Measurements from ENCODE around the gene ASB5.
A peak's percentile ranks its signal among the peaks of the same experiment; 100 is the strongest.

Gene ASB5

DNA sequence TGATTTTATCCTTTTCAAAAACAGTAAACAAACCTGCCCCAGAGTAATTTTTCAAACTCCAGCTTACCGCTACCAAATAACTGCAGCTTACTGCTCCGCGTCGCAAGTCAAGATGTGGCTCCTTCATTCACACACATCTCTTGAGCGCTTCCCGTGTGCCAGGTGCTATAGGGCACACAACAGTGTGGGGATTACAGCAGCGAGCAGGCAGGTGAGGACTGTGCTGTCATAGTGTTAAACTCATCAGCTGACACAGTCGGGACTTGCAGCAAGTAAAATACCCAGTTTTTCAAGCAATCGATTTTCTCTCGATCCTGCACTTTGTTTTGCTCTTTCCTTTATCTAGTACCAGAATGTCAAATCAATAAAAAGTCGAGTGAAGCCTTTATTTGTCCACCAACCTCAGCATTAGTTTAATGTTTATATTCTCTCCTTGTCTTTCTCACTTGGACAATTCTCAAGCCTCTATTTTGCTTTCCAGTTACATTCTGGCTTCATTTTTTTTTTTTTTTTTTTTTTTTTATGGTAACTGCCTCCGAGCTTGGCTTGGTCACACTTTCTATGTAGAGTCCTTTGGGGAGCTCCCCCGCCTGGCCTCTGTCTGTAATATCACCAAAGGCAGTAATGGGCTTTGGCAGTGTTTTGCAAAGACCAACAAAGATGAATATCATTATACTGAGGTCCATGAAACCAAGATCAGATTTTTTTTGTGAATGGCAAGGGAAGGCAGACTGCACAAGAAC is 8.3 kb upstream of the ASB5 start:
- DNase-seq = peak; percentile 16

DNA sequence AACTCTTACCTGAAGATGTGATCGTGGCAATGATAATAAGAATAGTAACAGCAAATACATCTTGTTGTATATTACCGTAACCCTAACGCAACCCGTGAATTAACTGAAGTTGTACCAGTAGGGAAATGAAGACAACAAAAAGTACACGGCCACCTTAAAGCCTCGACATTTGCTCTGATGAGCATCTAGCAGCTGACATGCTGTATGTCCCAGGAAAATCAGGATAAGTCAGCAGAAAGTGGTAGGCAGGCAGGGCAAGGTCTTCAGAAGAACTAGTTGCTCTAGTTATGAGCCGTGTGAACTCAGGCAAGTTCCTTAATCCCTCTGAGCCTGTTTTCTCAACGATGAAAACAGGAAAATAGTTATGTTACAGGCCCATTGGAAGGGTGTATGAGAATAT is 7.7 kb upstream of the ASB5 start:
- no peak for DNase-seq

DNA sequence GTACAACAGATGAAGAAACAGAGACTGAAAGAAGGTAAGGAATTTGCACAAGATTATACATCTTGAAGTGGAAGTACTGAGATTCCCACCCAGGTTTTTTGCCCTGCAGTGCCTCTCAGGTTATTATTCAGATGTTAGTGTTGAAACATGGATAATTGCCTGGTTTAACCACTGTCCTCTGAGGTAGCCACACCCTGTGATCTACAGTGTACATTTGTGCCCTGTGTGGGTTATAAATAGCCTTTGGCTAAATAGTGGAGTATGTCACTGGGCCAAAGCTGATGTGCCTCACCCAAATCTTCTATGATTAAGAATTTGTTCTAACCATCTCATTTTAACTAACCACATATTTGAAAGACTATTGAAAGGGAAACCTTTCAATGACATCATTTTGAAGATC is 5.4 kb upstream of the ASB5 start:
- no peak for DNase-seq

DNA sequence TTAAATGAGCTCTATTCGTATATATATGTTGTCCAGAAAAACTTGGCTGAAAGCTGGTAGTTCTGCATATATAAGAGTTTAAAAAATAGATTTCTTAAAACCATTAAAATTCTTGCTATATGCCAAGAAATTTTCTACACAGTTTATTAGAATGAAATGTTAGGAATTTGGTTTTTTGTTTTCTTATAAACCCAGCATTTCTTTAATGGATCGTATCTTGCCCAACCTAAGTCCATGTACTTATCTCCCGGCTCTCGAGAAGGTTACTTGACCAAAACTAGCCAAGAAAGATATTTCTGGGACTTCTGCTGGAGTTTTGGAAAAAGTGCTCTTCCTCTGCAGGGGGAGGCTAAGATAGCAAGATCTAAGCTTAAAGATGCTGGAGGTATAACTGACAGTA is 4.7 kb upstream of the ASB5 start:
- DNase-seq = no peak

DNA sequence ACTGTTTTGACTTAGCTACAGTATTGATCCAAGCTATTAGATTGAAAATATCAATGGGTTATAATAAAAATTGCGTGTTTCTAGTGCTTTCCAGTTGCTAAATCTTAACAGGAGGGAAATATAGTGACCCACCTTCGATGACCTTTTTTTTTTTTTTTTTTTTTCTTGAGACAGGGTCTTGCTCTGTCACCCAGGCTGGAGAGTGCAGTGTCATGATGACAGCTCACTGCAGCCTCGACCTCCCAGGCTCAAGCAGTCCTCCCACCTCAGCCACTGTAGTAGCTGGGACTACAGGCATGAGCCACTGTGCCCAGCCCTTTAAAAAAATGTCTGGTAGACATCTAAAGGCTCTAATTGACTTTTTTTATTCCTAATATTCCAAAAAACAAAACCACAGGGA is 3.8 kb upstream of the ASB5 start:
- DNase-seq = no peak

DNA sequence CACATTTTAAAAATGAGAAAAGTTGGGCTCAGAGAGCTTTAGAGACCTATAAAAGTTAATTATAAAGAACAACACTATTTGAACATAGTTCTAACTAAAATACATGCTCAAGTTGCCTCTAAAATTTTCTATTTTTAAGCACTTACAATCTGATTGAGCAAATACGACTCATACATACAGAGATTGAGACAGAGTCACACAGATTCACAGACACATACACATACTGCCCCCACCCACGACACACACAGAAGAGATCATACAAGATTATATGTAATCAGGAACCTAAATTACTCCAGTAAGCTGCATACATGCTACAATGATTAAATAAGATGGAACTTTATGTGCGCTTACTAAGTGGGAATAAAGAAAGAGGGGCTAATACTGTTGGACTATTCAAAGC is 2.7 kb upstream of the ASB5 start:
- DNase-seq = no peak

DNA sequence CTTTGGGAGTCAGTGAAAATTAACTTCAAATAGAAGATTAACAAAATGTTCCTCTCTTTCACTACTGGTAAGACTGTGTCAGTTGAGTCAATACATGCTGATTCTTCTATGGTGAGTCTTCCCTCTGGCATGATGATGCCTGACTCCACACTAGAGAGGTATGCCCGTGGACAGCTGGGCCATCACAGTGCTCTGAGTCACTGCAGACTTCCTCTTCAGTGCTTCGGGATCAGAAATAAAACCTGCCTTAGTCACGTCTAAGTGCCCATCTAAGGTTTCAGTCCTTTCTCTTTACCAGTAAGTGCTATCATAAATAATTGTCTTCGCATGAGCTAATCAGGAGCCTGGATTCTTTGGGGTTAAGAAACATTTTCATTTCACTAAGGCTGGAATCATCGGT is 1.6 kb upstream of the ASB5 start:
- DNase-seq = no peak

DNA sequence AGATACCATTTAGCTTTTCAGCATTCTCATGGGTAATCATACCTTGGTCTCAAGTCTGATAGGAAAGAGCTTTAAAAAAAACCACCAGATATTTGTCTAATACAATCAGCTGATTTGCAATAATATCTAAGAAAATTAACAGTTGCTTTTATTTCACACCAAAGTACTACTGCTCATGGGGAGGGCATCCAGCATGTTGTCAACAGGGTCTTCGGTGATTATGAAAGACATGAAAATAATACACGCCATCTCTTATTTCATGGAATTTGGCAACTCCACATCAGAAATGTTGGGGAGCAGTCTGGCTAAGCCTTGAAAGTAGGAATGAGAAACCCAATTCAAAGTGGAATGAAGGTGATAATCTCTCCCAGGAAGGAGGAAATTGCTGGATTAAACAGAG is 3.0 kb downstream of the ASB5 start:
- DNase-seq = no peak

DNA sequence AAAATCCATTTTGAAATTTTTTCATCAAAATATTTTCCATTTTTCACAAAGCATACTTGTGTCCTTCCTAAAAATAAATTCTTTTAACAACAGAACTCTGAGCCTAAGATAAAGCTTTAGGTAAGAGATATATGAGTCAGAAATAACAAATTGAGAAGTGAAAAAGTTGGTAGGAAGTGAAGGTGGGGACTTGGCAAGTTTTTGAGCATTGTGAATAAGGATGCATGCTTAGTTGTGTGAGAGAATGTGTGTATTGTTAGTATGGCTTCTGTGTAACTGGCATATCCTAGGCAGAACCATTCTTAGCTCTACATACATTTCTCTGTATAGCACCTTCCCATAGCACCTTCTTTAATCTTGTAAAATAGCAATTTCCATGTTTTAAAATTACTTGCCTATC is 6.8 kb downstream of the ASB5 start:
- no peak for DNase-seq

DNA sequence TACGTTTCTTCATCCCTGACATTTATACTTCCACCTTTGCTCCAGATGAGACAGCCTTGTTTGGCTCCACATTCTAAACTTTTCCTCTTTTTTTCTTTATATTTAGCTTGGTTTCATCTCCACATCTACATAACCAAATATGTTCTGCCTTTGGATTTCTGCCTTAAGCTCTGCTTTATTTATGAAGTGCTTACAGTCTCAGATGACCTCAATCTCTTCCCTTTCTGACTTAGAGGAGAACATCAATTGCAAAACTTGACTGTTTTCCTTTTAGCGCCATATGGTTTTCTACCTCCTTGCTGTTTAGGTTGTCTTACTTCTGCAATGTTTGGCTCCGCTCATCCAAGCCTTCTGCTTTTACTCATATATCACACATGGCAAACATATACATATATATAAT is 7.5 kb downstream of the ASB5 start:
- no peak for DNase-seq

DNA sequence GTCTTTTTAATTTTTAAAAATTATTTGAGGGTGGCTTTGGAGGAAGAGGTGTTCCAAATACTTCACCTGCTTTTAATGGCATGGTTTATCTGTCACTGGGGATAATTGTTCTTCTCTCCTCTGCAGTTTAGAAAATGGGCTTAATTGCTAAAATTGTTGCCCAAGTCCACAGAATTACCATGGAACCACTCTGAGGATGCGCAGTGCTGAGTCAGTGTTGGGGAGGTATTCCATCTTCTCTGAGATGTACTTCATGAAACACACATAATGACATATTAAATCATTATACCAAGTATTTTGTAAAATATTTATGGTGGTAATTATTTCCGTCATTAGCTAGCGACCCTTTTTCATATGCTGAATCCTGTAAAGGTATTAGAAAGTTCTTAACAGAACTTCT is 8.0 kb downstream of the ASB5 start:
- DNase-seq = no peak

DNA sequence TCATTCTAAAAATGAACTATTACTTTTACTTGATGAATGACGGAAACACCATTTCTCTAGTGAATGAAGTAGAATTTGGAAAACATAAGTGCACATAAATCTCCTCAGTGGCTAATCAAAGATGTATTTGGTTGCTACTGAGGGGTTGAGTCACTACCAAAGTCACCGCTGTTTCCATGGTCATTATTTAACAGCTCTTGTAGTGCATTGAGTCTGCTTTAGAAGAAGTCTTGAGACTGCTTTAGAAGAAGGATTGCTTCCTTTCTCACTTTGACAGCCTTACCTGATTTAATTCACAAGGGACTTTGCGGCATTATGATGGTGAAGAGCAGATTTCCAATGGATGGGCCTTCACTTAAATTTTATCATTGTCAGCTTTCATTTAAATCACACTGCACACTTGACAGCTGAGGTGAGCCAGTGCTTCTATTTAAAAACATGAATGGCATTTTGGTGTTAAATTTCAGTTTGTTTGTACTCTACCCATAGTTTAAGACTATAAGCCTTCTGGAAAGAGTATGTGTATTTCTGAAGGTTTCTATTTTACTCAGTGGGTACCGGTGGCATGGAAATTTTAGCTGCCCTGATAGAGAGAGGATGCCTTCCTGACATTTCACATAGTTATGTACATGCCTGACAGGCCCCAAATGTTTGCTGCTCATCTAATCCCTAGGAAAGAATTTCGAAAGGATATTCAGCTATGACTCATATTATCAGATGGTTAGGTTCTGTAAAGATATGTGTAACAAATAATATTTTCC is 9.5 kb downstream of the ASB5 start:
- no peak for DNase-seq

DNA sequence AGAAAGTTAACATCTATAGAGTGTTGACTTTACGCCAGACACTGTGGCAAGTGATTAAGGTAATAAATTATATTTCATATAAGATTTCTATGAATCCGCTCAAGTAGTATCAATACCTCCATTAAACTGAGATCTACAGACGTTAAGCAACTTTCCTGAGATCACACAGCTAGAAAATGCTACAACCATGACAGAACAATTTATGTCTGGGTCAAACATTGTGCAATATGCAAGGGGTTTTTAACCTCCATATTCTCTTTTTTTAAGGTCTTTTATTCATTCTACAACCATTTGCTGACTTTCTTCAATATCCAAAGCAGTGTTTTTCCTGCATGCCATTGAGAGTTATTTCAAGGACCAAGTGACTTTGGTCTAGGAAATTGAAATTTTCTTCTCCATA is 10.9 kb downstream of the ASB5 start:
- DNase-seq = no peak

DNA sequence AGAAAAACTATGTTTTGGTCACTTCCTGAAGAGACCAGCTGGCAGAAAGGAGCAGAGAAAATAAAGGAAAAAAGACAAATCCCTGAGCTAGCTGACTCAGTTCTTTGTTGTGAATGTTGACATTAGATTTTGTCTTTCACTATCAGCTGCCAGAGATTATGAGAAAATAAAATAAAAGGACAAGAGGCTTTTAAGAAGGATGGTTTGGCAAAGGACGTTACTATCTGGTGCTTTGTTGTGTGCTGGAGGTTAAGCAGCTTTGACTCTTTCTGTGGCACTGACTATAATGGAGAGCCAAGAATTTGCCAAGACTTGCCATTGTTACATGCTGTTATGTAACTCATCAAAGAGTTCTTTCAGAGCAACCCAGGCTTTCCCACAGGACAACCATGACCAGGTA is 12.1 kb downstream of the ASB5 start:
- DNase-seq = no peak

DNA sequence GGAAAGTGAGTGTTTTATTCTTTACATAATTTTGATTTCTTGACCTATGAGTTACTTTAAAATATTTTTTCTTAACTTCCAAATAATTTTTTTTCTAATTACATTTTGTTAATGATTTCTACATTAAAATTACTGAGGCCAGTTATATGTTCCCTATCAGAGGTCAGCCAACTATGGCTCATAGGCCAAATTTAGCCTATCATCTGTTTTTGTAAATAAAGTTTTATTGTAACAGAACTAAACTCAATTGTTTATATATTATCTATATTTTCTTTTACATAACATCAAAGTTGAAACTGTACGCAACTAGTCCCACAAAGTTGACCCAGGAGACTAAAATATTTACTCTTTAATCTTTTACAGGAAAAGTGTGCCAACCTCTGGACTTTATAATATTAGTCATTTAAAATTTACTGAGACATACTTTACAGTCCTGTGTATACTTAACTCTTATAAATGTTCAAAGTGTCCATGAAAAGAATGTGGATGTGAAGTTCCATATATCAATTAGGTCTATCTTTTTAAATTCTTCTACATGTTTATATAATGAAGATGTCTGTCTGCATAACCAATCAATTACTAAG is 26.2 kb downstream of the ASB5 start:
- DNase-seq = no peak

DNA sequence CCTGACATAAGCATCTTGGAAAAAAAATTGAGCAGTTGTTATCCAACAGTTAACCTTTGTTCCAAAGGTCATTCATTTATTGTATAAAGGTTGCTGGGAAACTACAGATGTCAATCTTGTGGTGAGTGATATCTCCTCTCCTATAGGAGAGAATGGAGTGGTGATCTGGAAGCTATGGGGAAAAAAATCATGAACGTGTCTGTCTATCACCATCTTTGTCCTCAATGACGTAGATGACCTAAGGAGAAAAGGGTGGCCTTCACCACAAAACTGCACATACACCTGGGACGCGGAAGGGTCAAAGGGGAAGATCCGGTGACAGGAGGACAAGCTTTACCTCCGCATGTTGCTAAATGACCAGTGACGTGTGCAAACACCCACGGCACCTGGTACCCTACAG is 27.3 kb downstream of the ASB5 start:
- no peak for DNase-seq

DNA sequence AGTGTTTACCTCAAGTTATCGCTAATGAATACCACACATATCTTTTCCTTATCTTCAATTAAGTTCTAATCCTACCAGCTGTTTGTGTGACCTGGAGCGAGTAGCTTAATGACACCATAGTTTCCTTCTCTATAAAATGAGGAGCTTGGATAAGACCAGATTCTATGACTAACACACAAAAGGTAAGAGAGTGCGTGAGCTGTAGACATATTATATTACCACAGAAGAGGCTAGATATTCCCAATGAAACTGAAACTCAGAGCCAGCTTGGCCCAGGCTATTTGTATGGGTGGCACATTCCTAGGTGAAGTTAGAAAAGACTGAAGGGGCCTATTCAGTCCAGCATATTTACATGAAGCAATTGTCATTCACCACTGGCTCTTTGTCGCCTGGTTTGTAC is 30.2 kb downstream of the ASB5 start:
- no peak for DNase-seq

DNA sequence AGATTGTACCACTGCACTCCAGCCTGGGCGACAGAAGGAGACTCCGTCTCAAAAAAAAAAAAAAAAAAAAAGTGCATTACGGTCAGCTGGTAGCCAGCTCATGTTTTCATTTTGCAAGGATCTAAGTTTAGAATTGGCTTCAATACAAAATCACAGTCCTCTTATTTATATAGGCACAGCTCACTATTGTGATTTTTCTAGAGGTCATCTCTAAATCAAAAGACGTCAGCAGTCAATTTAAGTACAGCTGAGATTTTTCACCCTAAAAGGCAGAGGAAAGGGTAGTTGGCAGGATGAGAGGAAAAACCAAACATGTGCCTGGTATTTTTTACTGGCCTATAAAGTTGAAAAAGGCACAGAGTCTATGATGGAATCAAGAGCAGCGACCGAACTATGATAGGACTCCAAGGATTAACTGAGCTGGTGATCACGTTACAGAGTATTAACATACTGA is 30.8 kb downstream of the ASB5 start:
- DNase-seq = no peak

DNA sequence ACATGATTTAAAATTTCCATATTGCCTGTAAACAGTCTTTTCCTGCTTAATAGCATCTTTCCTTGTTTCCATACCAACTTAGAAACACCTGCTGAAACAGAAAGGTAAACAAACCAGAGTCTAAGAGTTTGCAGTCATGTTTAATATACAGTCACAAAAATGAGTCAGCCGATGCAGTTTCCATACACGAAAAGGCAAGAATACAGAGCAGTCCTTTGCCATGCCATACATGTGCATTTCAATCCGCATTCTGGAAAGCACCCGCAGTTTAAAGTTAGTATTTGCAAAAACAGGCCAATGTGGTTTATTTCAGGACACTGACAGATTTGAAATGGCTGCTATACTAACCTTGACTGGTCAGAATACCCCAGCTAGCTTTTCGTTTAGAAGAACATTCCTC is 32.1 kb downstream of the ASB5 start:
- DNase-seq = no peak

DNA sequence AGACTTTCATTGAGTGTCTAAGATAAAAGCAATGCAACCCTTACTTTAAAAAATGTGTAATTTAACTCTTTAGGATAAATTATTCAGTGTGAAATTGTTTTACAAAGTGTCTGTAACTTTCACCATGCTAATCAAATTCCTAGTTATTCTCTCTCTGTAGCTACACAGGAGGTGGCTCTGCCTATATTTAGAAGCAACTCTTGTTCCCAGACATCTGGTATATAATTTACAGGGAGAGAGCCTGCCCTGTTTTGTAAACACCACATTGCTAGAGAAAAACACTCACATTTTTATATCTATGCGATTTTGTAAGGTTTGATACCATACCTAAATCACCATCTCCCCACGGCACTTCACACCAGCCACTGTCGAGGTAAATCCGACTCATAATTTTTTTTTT is 38.2 kb downstream of the ASB5 start:
- DNase-seq = no peak

DNA sequence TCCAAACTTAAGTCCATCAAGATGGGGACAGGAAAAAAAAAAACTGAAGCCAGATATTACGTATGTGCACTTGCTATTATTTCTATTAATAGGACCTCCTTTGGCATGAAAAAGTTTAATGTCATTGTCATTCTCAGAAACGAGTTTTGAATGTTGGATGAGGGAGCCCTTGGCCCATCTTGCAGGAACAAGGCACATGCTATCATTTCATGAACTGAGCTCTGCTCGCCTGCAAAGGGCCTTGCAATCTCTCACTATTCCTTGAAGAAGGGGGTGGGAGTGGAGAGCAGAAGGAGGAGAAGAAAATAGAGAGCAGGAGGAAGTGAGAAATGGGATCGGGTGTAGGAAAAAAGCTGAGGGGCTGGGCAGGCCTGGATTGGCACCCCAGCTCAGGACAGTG is 39.4 kb downstream of the ASB5 start:
- DNase-seq = no peak

DNA sequence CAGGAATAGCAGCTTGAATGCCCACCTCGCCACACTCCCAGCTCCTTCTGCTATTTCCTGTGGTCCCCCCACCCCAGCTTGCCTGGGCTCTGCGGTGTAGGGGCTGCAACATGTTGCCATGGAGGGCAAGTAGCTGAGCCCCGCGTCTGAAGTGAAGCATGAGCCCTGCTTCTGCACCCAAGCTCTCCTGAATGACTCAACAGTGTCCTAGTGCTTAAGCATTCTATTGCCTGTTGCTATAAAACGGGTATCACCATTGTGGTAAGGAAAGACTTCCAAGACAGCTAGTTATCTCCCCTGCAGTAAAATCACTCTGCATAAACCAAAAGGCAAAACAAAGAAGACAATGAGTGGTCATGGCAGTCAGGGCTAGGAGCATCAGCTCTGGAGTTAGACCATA is 42.3 kb downstream of the ASB5 start:
- no peak for DNase-seq

DNA sequence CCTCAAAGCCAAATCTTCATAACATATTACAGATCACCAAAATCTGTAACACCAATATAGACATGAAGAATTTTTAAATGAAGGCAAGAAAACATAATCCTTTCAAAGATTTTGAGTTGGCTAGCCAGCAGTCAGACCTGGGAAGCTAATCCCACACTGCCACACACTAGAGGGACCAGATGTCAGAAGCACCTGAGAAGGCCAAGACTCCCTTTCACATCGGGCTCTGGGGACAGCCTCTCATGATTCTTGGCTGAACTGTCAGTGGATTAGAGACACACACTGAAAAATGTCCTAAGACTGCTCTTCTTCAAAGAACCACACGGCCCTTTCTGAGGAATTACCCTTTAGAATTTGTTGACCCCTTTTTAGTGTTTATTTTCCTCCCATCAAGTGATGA is 45.5 kb downstream of the ASB5 start:
- no peak for DNase-seq

DNA sequence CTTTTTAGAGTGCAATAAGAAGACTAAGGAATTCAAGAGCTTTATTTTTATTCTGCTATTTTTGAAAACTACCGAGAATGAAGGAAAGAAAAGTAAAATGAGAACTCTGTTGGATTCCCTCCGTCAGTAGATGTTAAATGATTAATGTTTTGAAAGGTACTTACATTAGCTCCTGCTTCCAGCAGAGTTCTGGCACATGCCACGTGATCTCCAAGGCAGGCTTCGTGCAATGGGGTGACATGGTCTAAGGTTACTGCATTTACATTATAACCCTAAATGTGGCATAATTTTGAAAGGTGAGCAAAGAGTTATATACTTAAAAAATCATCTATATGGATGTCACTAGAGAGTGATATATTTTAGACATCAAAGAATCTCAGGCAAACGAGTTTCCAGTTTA is 46.9 kb downstream of the ASB5 start:
- no peak for DNase-seq

DNA sequence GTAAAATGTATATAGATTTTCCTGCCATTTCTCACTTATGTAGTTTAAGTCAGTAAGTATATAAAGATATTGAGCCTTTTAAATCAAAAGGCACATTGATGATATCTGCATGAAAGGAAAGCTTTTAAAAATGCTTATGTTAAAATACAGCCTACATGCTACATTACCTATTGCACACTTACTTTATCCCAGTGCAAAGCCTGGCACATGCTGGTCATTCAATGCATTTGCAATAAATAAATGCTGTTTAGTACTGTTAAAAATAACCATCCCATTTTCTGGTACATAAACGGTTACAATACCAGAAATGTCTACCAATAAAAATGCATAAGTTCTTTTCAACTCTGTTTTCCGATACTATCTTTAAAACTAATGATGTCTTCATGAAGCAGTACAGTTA is 51.5 kb downstream of the ASB5 start:
- DNase-seq = no peak
